ENCODE measurements around the gene MRPL12.
A peak's percentile ranks its signal among the peaks of the same experiment; 100 is the strongest.

The MRPL12 gene

GRCh38 chr17:81738801-81739393 is 35.7 kb downstream of the MRPL12 start:
- TF ChIP-seq USF1 (IDR thresholded peaks at IDR 0.05) (no peak), FOXM1 (IDR thresholded peaks at IDR 0.05; ENCODE audit: borderline replicate concordance, low read depth) (no peak), EP300 (IDR thresholded peaks at IDR 0.05; ENCODE audit: borderline replicate concordance) (no peak), TEAD4 (IDR thresholded peaks at IDR 0.05) (no peak), CREB1 (IDR thresholded peaks at IDR 0.05; ENCODE audit: low read depth) (no peak), TAF1 (IDR thresholded peaks at IDR 0.05; ENCODE audit: low read depth) (no peak), TCF12 (IDR thresholded peaks at IDR 0.05; ENCODE audit: low read depth) (no peak), NFIC (IDR thresholded peaks at IDR 0.05) (no peak), YY1 (IDR thresholded peaks at IDR 0.05; ENCODE audit: low read depth) (no peak), REST (IDR thresholded peaks at IDR 0.05; ENCODE audit: low read depth) (no peak), EGR1 (IDR thresholded peaks at IDR 0.05) (no peak), CEBPB (IDR thresholded peaks at IDR 0.05) (no peak), MAX (IDR thresholded peaks at IDR 0.05) (no peak)

GRCh38 chr17:81740395-81740961 is 37.3 kb downstream of the MRPL12 start:
- no peak for TF ChIP-seq CEBPB (IDR thresholded peaks at IDR 0.05)
- TF ChIP-seq EGR1 (IDR thresholded peaks at IDR 0.05) = no peak
- TF ChIP-seq YY1 (IDR thresholded peaks at IDR 0.05; ENCODE audit: low read depth) = no peak
- TF ChIP-seq EP300 (IDR thresholded peaks at IDR 0.05; ENCODE audit: borderline replicate concordance) = no peak
- no peak for TF ChIP-seq MAX (IDR thresholded peaks at IDR 0.05)
- TF ChIP-seq ZBTB7A (IDR thresholded peaks at IDR 0.05; ENCODE audit: low read depth) = no peak; the same call in 1 of the 2 replicates
- TF ChIP-seq TCF12 (IDR thresholded peaks at IDR 0.05; ENCODE audit: low read depth) = no peak
- no peak for TF ChIP-seq NFIC (IDR thresholded peaks at IDR 0.05)
- TF ChIP-seq TAF1 (IDR thresholded peaks at IDR 0.05; ENCODE audit: low read depth) = no peak
- TF ChIP-seq TEAD4 (IDR thresholded peaks at IDR 0.05) = no peak
- TF ChIP-seq RAD21 (IDR thresholded peaks at IDR 0.05; ENCODE audit: low read depth) = no peak
- TF ChIP-seq REST (IDR thresholded peaks at IDR 0.05; ENCODE audit: low read depth) = no peak
- no peak for TF ChIP-seq FOXM1 (IDR thresholded peaks at IDR 0.05; ENCODE audit: borderline replicate concordance, low read depth)
- TF ChIP-seq CREB1 (IDR thresholded peaks at IDR 0.05; ENCODE audit: low read depth) = no peak
- TF ChIP-seq USF1 (IDR thresholded peaks at IDR 0.05) = no peak

- TF ChIP-seq REST (IDR thresholded peaks at IDR 0.05; ENCODE audit: low read depth) (no peak), ZBTB7A (IDR thresholded peaks at IDR 0.05; ENCODE audit: low read depth) (0 out of 2 replicates have a peak, but pooled peaks have one; percentile 27)
These were observed 38.0 kb downstream of the MRPL12 start for GRCh38 chr17:81741049-81741593.

GRCh38 chr17:81741594-81742452 is 38.7 kb downstream of the MRPL12 start:
- TF ChIP-seq TAF1 (IDR thresholded peaks at IDR 0.05; ENCODE audit: low read depth) (no peak), CREB1 (IDR thresholded peaks at IDR 0.05; ENCODE audit: low read depth) (no peak), YY1 (IDR thresholded peaks at IDR 0.05; ENCODE audit: low read depth) (no peak), EP300 (IDR thresholded peaks at IDR 0.05; ENCODE audit: borderline replicate concordance) (no peak), RAD21 (IDR thresholded peaks at IDR 0.05; ENCODE audit: low read depth) (no peak), CEBPB (IDR thresholded peaks at IDR 0.05) (no peak), USF1 (IDR thresholded peaks at IDR 0.05) (no peak), NFIC (IDR thresholded peaks at IDR 0.05) (no peak), REST (IDR thresholded peaks at IDR 0.05; ENCODE audit: low read depth) (no peak), EGR1 (IDR thresholded peaks at IDR 0.05) (no peak), FOXM1 (IDR thresholded peaks at IDR 0.05; ENCODE audit: borderline replicate concordance, low read depth) (no peak), TCF12 (IDR thresholded peaks at IDR 0.05; ENCODE audit: low read depth) (no peak), ZBTB7A (IDR thresholded peaks at IDR 0.05; ENCODE audit: low read depth) (no peak), MAX (IDR thresholded peaks at IDR 0.05) (no peak), TEAD4 (IDR thresholded peaks at IDR 0.05) (no peak)
